ENCODE data around the gene PDZD2.

DNA sequence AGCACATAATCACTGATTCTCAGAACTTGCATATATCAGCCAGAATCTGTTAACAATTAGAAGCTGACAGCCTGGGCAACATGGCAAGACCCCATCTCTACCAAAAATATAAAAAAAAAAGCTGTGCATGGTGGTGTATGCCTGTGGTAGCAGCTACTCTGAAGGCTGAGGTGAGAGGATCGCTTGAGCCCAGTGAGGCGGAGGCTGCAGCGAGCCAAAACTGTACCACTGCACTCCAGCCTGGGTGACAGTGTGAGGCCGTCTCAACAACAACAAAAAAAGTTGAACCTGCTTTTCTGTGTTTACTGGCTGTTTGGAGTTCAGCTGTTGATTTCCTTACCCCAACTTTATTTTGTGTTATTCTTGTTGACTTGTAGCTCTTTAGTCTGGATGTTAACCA, 468.4 kb downstream of the PDZD2 start:
- TF ChIP-seq, protein P1, sequence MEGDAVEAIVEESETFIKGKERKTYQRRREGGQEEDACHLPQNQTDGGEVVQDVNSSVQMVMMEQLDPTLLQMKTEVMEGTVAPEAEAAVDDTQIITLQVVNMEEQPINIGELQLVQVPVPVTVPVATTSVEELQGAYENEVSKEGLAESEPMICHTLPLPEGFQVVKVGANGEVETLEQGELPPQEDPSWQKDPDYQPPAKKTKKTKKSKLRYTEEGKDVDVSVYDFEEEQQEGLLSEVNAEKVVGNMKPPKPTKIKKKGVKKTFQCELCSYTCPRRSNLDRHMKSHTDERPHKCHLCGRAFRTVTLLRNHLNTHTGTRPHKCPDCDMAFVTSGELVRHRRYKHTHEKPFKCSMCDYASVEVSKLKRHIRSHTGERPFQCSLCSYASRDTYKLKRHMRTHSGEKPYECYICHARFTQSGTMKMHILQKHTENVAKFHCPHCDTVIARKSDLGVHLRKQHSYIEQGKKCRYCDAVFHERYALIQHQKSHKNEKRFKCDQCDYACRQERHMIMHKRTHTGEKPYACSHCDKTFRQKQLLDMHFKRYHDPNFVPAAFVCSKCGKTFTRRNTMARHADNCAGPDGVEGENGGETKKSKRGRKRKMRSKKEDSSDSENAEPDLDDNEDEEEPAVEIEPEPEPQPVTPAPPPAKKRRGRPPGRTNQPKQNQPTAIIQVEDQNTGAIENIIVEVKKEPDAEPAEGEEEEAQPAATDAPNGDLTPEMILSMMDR (IDR thresholded peaks at IDR 0.05 in 2 of 3, conservative IDR thresholded peaks at IDR 0.05 in 1 of 3; ENCODE audit: borderline replicate concordance in 1 of 3, insufficient read depth in 1 of 3, low read depth in 2 of 3, low read length in 2 of 3), result no peak
- TF ChIP-seq, protein P2, sequence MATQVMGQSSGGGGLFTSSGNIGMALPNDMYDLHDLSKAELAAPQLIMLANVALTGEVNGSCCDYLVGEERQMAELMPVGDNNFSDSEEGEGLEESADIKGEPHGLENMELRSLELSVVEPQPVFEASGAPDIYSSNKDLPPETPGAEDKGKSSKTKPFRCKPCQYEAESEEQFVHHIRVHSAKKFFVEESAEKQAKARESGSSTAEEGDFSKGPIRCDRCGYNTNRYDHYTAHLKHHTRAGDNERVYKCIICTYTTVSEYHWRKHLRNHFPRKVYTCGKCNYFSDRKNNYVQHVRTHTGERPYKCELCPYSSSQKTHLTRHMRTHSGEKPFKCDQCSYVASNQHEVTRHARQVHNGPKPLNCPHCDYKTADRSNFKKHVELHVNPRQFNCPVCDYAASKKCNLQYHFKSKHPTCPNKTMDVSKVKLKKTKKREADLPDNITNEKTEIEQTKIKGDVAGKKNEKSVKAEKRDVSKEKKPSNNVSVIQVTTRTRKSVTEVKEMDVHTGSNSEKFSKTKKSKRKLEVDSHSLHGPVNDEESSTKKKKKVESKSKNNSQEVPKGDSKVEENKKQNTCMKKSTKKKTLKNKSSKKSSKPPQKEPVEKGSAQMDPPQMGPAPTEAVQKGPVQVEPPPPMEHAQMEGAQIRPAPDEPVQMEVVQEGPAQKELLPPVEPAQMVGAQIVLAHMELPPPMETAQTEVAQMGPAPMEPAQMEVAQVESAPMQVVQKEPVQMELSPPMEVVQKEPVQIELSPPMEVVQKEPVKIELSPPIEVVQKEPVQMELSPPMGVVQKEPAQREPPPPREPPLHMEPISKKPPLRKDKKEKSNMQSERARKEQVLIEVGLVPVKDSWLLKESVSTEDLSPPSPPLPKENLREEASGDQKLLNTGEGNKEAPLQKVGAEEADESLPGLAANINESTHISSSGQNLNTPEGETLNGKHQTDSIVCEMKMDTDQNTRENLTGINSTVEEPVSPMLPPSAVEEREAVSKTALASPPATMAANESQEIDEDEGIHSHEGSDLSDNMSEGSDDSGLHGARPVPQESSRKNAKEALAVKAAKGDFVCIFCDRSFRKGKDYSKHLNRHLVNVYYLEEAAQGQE (IDR thresholded peaks at IDR 0.05; ENCODE audit: low read depth), result no peak
- TF ChIP-seq RAD21 (IDR thresholded peaks at IDR 0.05; ENCODE audit: low read depth), result no peak
- TF ChIP-seq FOSL1 (IDR thresholded peaks at IDR 0.05; ENCODE audit: low read depth), result no peak
